ENCODE measurements around the gene SLC7A10.
"Not testable (repeated sequence)": the region's sequence is repeated elsewhere in the genome, so short reads cannot be mapped to it uniquely, and the experiment has no call there.

The SLC7A10 gene

DNA sequence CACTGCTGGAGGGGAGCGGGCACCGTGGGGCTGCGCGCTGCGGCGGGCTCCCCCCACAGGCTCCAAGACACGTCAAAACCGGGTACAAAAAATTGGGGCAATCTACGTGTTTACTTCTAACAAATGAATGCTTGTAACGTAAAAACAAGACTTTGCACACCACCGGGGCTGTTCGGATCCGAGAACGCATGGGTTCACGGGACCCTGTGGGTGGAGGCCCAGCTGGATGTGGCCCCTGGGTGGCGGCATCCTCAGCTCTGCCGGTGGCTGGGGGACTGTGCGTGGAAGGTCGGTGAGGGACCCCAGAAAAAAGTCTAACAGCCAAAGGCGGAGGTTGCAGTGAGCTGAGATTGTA lies 10.3 kb upstream of the SLC7A10 start:
- no peak for DNase-seq

DNA sequence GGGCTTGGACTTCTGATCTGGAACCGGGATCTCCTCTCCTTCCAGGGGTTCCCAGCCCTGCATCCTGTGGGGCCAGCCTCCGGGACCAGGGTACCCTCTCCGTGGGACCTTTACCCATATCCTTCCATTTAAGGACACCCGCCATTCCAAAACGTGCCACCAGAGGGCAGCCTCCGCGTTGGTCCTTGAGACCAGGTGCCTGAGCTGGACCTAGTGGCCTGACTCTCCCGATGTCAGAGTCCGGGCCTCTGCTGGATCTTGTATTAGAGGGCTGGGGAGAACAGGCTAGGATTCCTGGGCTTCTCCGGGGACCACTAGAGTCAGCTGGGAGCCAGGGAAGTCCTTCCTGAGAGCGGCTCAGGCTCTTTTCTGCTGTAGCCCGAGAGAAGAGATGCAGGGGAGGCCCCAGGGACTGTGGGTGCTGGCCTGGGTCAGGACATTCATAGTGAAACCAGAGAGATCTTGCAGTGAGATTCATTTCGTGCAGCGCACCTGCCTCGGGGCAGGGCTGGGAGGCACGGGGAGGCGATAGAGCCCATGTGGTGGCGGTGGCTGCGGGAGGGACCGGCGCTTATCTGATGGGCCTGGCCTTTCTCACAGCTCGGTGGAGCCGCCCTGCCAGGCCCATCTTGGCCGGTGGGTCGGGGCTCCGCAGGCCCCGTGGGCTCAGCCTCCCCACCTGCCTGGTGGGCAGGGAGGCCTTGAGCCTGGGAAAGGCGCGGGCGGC lies 9.8 kb upstream of the SLC7A10 start:
- DNase-seq = no peak

DNA sequence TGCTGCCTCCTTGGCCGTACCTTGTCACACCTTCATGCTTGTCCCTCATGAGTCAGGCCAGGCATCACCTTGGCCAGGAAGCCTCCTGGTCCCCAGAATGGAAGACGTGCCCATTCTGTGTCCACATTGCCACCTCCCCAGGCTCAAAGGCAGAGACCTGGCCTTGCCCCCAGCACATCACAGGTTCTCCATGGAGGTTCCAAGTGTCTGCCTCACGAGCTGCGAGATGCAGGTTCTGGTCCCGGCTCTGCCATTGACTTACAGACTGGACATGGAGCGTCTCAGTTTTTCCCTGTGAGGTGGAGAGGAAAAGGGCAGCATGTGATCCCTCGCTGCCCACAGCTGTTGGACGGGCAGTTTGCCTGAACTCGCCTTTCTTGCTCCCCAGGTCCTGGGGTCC lies 9.1 kb upstream of the SLC7A10 start:
- no peak for DNase-seq

GRCh38 chr19:33234092-33234491 lies 8.4 kb upstream of the SLC7A10 start:
- no peak for DNase-seq

GRCh38 chr19:33233056-33233873 lies 7.6 kb upstream of the SLC7A10 start:
- no peak for DNase-seq

- no peak for DNase-seq
Measured at GRCh38 chr19:33232656-33233055, 7.0 kb upstream of the SLC7A10 start.

DNA sequence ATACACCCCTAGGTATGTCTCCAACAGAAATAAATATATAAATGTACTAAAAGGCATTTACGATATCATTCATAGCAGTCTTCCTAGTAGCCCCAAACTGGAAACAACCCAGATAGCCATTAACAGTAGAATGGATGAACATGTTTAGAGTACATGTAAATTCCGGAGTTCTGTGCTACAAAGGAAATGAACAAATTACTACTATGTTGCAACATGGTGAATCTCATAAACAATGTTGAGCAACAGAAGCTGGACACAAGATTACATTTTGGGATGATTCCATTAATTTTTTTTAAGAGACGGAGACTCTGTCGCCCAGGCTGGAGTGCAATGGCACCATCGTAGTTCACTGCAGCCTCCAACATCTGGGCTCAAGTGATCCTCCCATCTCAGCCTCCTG lies 5.9 kb upstream of the SLC7A10 start:
- no peak for DNase-seq

GRCh38 chr19:33229962-33230361 lies 4.3 kb upstream of the SLC7A10 start:
- DNase-seq = no peak

GRCh38 chr19:33227870-33228599 lies 2.4 kb upstream of the SLC7A10 start:
- no peak for DNase-seq

DNA sequence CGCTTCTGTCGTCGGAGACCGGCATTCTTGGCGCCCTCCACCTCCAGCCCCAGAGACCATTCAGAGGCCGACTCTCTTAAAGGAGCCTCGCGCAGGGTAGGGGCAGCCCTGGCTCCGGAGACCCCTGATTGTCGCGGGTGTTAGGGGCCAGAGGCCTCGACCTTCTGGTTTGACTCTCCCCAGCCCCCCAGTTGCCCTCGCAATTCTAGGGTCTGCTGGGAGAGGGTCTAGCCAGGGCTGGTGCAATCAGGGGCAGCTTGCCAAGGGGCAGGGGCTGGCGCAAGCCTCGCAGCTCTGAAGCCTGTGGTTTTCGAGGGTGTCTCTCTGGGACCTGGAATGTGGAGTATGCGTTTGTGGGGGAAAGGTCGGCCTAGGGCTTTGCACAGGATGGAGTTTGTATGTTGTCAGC lies 1.6 kb upstream of the SLC7A10 start:
- DNase-seq = no peak

- DNase-seq = no peak
Measured at GRCh38 chr19:33226550-33227241, 1.0 kb upstream of the SLC7A10 start.

GRCh38 chr19:33224694-33225457 lies 774 bp downstream of the SLC7A10 start:
- DNase-seq = no peak

- not testable (repeated sequence) for DNase-seq
Measured at GRCh38 chr19:33222255-33222654, 3.4 kb downstream of the SLC7A10 start.

- DNase-seq = no peak
Measured at GRCh38 chr19:33221638-33222037, 4.0 kb downstream of the SLC7A10 start.

- DNase-seq = no peak
Measured at GRCh38 chr19:33220735-33221134, 4.9 kb downstream of the SLC7A10 start.

GRCh38 chr19:33220115-33220514 lies 5.5 kb downstream of the SLC7A10 start:
- no peak for DNase-seq

GRCh38 chr19:33219261-33219815 lies 6.3 kb downstream of the SLC7A10 start:
- no peak for DNase-seq

DNA sequence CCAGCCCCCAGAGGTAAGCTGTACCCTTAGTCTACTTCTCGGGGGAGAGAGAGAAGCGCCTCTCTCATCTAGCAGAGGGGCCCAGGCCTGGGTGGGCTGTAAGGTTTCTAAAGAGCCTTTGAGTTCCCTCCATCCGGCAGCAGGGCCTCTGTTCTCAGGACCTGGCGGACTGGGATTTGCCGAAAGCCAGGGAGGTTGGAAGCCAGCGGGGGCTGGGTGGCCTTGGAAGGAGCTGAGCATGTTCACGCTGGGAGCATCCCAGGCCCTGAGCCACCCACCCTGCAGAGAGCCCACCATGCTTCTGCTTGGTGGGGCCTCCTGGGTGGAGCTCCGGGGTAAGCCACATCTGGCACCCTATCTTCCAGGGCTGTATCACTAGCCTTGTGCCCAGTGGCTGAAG lies 7.8 kb downstream of the SLC7A10 start:
- no peak for DNase-seq

GRCh38 chr19:33216198-33216830 lies 9.3 kb downstream of the SLC7A10 start:
- no peak for DNase-seq

- DNase-seq = no peak
Measured at GRCh38 chr19:33215438-33216197, 10.0 kb downstream of the SLC7A10 start.

- no peak for DNase-seq
Measured at GRCh38 chr19:33214596-33214995, 11.1 kb downstream of the SLC7A10 start.
